Ovary (tissue), 9 donors: ENCODE measurements around the gene SVEP1. TPM values are rescaled to one million over a fixed set of nuclear protein-coding genes. Genes with fewer than 3 reads are reported as not detected.
"Not testable (repeated sequence)": the region's sequence is repeated elsewhere in the genome, so short reads cannot be mapped to it uniquely, and the experiment has no call there.

Source experiments
- DNase-seq, 5 donors: peaks; one replicate each; pipeline ENCODE4 v3.0.0-alpha.2; 2019 to 2020
- H3K27ac ChIP-seq, 2 donors: fragments of 200-600 bp; one replicate each; pipeline versions ENCODE4 v1.5.1 to v1.8.0; 2019 to 2022
- H3K27me3 ChIP-seq: fragments of 200-600 bp; one replicate; pipeline ENCODE4 v1.8.0; 2022
- H3K36me3 ChIP-seq: fragments of 200-600 bp; sonication (generic); one replicate; pipeline ENCODE4 v1.5.1; 2019
- H3K4me1 ChIP-seq: one replicate; pipeline ENCODE4 v1.8.1; 2013; ENCODE audit warnings: mild to moderate bottlenecking, moderate library complexity; ENCODE audit not compliant: insufficient read depth
- H3K4me3 ChIP-seq: fragments of 200-600 bp; sonication (generic); one replicate; pipeline ENCODE4 v1.5.1; 2017
- H3K9me3 ChIP-seq, 2 donors: fragments of 200-600 bp in 1 of 2; sonication (generic) in 1 of 2; one replicate each; pipeline versions ENCODE4 v1.5.1 to v1.8.1; 2013 to 2019; ENCODE audit warnings: mild to moderate bottlenecking in 1 of 2, moderate library complexity in 1 of 2
- EP300 ChIP-seq: sonication (generic); formaldehyde crosslinking; IDR thresholded peaks from one replicate; pipeline ENCODE4 v1.6.1; 2017; ENCODE audit warnings: antibody characterized with exemption
- POLR2A ChIP-seq: fragments of 450-650 bp; IDR thresholded peaks from one replicate; pipeline ENCODE4 v1.6.1; 2017; ENCODE audit warnings: antibody characterized with exemption, mild to moderate bottlenecking, moderate library complexity
- WGBS, 3 donors: extraction: QIAGEN DNeasy Blood & Tissue Kit in 1 of 3; methylation state at CpG; one replicate each; pipeline versions ENCODE4 v1.1.5 to v1.1.7; 2013 to 2017; 5-methylcytosine and 5-hydroxymethylcytosine counted together
- intact Hi-C, 4 donors: fragments of 100-400 bp; cut with DNase I; formaldehyde crosslinking; loops; one replicate each; pipeline versions ENCODE4 v1.11.0 to v1.15.1; 2022 to 2023
- polyA plus RNA-seq, 2 donors: library from polyadenylated mRNA; stranded (reverse); fragments of 200-250 nt in 1 of 2; fragments of 350-450 nt in 1 of 2; fragmentation: Illumina TruSeq in 1 of 2; extraction: RNeasy Lipid Tissue Mini Kit (QIAGEN cat#74804) in 1 of 2; gene quantifications; one replicate each; pipeline ENCODE4 v1.2.3, GENCODE V29; 2013 to 2014
- total RNA-seq, 7 donors: library from RNA; depleted of rRNA in 2 of 7; stranded (reverse); fragments of >200 nt in 2 of 7; fragmentation: NEBNext Ultra II Directional in 3 of 7; extraction: Animal tissue kit (Norgen Biotek cat#: 25700) in 3 of 7; gene quantifications; one replicate each; pipeline versions ENCODE4 v1.1.0 to v1.2.4, GENCODE V29; 2016 to 2023
- TF ChIP-seq, protein P1 (sequence below), 3 donors: fragments of 450-650 bp in 2 of 3; fragments of 200-600 bp in 1 of 3; IDR thresholded peaks; one replicate each; pipeline versions ENCODE4 v1.5.1 to v1.8.0; 2016 to 2022; ENCODE audit warnings: antibody characterized with exemption in 3 of 3, mild to moderate bottlenecking in 1 of 3
- donor health status: DM: no; HTN: no; CAD: no; lungs with moderate emphysema.
- donor health status: DM: no; HTN: no; CAD: no.
- donor health status: Bipolar disorder and iron deficiency.
- donor health status: DM: yes; HTN: yes; CAD: no.
- donor health status: DM: no; HTN: no; CAD: no.
- donor health status: DM: yes; HTN: yes; CAD: no.

The SVEP1 gene
- total and polyA plus RNA-seq, 9 donors = 0.40 to 23.1 (median 13.3) TPM

DNA sequence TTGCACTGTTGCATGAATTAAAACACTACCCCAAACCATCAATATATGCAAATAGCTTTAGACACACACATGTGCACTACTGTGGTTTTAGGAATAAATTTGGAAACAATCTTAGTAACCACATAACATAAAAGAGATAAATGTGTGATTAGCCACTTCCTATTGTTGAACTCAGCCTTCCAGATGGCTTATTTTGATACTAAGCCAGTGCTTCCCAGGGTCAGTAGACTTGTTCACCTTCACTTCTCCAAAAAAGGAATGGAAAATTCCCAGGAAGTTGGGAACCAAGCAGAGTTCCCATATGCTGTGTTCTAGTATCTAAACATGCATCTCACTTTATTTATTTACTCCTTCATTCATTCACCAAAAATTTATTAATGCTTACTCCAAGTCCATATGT lies 47.8 kb downstream of the SVEP1 start:
- no peak for DNase-seq
- H3K27me3 ChIP-seq = no peaks in the 10 kb centered on the region
- H3K9me3 ChIP-seq = no peaks in the 10 kb centered on the region
- no peak for TF ChIP-seq POLR2A
- TF ChIP-seq EP300 = no peak
- TF ChIP-seq, protein P1, sequence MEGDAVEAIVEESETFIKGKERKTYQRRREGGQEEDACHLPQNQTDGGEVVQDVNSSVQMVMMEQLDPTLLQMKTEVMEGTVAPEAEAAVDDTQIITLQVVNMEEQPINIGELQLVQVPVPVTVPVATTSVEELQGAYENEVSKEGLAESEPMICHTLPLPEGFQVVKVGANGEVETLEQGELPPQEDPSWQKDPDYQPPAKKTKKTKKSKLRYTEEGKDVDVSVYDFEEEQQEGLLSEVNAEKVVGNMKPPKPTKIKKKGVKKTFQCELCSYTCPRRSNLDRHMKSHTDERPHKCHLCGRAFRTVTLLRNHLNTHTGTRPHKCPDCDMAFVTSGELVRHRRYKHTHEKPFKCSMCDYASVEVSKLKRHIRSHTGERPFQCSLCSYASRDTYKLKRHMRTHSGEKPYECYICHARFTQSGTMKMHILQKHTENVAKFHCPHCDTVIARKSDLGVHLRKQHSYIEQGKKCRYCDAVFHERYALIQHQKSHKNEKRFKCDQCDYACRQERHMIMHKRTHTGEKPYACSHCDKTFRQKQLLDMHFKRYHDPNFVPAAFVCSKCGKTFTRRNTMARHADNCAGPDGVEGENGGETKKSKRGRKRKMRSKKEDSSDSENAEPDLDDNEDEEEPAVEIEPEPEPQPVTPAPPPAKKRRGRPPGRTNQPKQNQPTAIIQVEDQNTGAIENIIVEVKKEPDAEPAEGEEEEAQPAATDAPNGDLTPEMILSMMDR (IDR thresholded peaks at IDR 0.05) = no peak
- H3K27ac ChIP-seq = no peak overlapping the region
- H3K4me1 ChIP-seq = no peaks in the 10 kb centered on the region
- H3K36me3 ChIP-seq = no peaks in the 10 kb centered on the region
- intact Hi-C loops = no loop called here
- H3K4me3 ChIP-seq = no peak overlapping the region

DNA sequence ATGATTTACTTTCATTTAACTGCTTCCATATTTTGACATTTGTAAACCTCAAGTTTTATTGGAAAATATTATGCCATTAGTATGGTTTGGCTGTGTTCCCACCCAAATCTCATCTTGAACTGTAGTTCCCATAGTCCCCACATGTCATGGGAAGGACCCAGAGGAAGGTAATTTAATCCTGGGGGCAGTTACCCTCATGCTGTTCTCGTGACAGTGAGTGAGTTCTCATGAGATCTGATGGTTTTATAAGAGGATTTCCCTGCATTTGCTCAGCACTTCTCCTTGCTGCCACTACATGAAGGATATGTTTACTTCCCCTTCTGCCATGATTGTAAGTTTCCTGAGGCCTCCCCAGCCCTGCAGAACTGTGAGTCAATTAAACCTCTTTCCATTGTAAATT lies 48.3 kb downstream of the SVEP1 start:
- H3K4me3 ChIP-seq, H3K4me1 ChIP-seq, DNase-seq, H3K36me3 ChIP-seq, intact Hi-C loops, H3K27me3 ChIP-seq, H3K9me3 ChIP-seq, H3K27ac ChIP-seq: not testable (repeated sequence)
- WGBS, 3 donors = 70 to 77% (median 77%) methylated on average over 1 of the region's 1 CpG

DNA sequence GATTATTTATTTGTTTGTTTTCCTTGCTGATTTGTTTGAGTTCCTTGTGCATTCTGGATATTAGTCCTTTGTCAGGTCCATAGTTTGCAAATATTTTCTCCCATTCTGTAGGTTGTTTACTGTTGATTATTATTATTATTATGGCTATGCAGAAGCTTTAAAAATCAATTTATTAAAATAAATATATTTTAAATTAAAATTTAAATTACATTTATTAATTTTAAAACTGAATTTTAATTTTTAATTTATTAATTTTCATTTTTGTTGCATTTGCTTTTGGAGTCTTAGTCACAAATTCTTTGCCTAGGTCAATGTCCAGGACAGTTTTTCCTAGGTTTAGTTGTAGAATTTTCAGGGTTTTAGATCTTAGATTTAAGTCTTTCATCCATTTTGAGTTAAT lies 50.9 kb downstream of the SVEP1 start:
- no peak for TF ChIP-seq EP300
- TF ChIP-seq, protein P1 (IDR thresholded peaks at IDR 0.05) = no peak
- no peak for TF ChIP-seq POLR2A
- no peaks in the 10 kb centered on the region for H3K36me3 ChIP-seq
- intact Hi-C loops = no loop called here
- no peak overlapping the region for H3K27ac ChIP-seq
- H3K27me3 ChIP-seq = no peaks in the 10 kb centered on the region
- no peak overlapping the region for H3K4me3 ChIP-seq
- no peaks in the 10 kb centered on the region for H3K4me1 ChIP-seq
- no peaks in the 10 kb centered on the region for H3K9me3 ChIP-seq
- DNase-seq = no peak

DNA sequence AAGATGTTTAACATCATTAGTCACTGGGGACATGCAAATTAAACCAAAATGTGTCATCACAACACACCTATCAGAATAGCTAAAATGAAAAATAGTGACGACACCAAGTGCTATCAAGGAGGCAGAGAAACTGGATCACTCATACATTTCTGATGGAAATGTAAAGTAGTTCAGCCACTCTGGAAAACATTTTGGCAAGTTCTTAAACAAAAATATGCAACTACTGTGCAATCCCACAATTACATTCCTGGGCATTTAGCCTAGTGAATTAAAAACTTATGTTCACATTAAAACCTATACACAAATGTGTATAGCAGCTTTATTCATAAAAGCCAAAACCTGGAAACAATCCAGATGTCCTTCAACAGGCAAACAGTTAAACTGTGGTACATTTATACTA lies 53.1 kb downstream of the SVEP1 start:
- intact Hi-C loops = no loop called here
- TF ChIP-seq POLR2A (no peak), EP300 (no peak)
- TF ChIP-seq, protein P1 (IDR thresholded peaks at IDR 0.05) = no peak
- Histone ChIP-seq H3K36me3 (no peaks in the 10 kb centered on the region), H3K4me3 (no peak overlapping the region), H3K27me3 (no peaks in the 10 kb centered on the region), H3K27ac (no peak overlapping the region), H3K9me3 (no peaks in the 10 kb centered on the region), H3K4me1 (no peaks in the 10 kb centered on the region)
- 59 to 62% (median 59%) methylated on average over 1 of the region's 1 CpG for WGBS, 3 donors
- no peak for DNase-seq

DNA sequence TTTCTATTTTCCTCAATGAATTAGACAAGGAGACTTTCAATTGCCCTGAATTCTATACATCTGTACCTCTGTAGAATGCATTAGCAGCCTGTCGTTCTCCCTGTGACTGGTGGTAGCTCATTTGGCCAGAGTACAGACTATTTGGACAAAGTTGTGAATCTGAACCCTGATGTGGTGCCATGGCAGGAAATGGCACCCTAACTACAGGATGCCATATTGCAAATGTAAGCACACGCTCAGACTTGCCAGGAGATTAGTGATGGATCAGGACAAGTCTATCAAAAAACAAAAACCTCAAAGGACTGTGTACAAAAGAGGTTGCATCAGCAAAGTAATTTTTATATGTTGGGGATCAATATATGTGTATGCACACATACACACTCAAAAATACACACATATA lies 58.3 kb downstream of the SVEP1 start:
- Histone ChIP-seq H3K27me3 (no peaks in the 10 kb centered on the region), H3K4me3 (no peak overlapping the region), H3K36me3 (no peaks in the 10 kb centered on the region), H3K27ac (no peak overlapping the region), H3K9me3 (no peaks in the 10 kb centered on the region), H3K4me1 (peaks cover 4% of the 10 kb centered on the region)
- DNase-seq = no peak
- no peak for TF ChIP-seq EP300
- no peak for TF ChIP-seq POLR2A
- TF ChIP-seq, protein P1 (IDR thresholded peaks at IDR 0.05) = no peak
- intact Hi-C loops = no loop called here
- 91 to 95% (median 93%) methylated on average over 2 of the region's 2 CpGs for WGBS, 3 donors
